Measurements from ENCODE around the gene TP73.

Gene TP73

DNA sequence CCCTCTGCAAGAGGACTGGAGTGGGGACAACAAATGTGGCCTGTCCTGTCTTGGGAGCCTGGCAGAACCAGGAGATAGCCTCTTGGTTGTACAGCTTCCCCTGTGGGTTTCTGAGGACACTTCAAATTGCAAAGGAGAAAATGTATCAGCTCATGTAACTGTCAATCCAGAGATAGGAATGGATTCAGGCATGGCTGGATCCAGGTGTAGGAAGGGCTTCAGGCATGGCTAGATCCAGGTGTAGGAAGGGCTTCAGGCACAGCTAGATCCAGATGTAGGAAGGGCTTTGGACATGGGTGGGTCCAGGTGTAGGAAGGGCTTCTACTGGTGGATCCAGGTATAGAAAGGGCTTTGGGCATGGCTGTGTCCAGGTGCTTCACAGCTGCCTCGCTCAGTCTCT lies 30.9 kb downstream of the TP73 start:
- TF ChIP-seq, protein P1, sequence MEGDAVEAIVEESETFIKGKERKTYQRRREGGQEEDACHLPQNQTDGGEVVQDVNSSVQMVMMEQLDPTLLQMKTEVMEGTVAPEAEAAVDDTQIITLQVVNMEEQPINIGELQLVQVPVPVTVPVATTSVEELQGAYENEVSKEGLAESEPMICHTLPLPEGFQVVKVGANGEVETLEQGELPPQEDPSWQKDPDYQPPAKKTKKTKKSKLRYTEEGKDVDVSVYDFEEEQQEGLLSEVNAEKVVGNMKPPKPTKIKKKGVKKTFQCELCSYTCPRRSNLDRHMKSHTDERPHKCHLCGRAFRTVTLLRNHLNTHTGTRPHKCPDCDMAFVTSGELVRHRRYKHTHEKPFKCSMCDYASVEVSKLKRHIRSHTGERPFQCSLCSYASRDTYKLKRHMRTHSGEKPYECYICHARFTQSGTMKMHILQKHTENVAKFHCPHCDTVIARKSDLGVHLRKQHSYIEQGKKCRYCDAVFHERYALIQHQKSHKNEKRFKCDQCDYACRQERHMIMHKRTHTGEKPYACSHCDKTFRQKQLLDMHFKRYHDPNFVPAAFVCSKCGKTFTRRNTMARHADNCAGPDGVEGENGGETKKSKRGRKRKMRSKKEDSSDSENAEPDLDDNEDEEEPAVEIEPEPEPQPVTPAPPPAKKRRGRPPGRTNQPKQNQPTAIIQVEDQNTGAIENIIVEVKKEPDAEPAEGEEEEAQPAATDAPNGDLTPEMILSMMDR (IDR thresholded peaks at IDR 0.05; ENCODE audit: insufficient read depth, low read length, poor library complexity, severe bottlenecking), result no peak

DNA sequence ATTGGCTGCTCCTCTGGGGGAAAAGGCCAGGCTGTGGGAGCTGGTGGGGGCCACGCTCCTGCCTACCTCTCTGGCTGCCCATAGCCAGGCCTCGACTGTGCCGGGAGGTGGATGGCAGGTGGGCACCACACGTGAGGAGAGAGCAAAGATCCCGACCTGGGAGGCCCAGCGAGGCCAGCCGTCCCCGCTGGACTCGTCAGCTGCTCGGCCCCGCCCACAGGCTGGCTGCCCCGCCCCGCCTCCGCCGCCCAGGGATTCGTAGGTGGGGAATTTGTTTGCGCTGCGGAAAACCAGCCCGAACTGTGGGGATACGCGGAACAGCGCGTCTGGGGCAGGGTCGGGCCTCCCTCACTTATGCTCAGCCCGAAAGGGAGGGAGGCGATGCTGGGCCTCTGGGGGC lies 31.7 kb downstream of the TP73 start:
- DNase-seq (ENCODE audit: extremely low read depth, insufficient read length), result no peak
- H3K27me3 ChIP-seq (replicated peaks; ENCODE audit: control insufficient read depth, insufficient read depth, low read length), result no peaks in the 10 kb centered on the region
- H3K4me3 ChIP-seq (replicated peaks; ENCODE audit: low read depth, low read length), result no peak overlapping the region
- H3K36me3 ChIP-seq (ENCODE audit: control insufficient read depth, insufficient read depth, low read length), result peaks cover 8% of the 10 kb centered on the region
- TF ChIP-seq, protein P1 (IDR thresholded peaks at IDR 0.05; ENCODE audit: insufficient read depth, low read length, poor library complexity, severe bottlenecking), result no peak

More for the DNA sequence above, 30.9 kb downstream of the TP73 start:
- no peak for DNase-seq (ENCODE audit: extremely low read depth, insufficient read length)
- H3K4me3 ChIP-seq (replicated peaks; ENCODE audit: low read depth, low read length), result no peak overlapping the region
- H3K27me3 ChIP-seq (replicated peaks; ENCODE audit: control insufficient read depth, insufficient read depth, low read length), result no peaks in the 10 kb centered on the region
- peaks cover 8% of the 10 kb centered on the region for H3K36me3 ChIP-seq (ENCODE audit: control insufficient read depth, insufficient read depth, low read length)

DNA sequence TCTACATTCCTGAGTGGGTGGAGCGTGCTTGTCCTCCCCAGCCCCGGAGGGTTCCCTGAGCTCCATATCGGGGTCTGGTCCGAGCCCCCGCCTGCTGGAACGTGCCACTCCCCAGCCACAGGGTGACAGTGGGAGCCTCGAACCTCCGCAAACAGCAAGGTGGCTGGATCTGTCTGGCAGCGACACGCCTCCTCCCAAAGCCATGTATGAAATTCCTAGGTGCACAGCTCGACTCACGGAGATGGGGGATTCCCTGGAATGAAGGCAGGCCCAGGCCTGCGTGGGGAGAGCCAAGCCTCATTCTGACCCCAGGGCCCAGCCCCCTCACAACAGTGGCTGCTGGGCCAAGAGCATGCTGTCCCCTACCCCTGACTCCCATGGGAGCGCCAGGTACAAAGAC lies 32.9 kb downstream of the TP73 start:
- TF ChIP-seq, protein P1 (IDR thresholded peaks at IDR 0.05; ENCODE audit: insufficient read depth, low read length, poor library complexity, severe bottlenecking), result no peak
- DNase-seq (ENCODE audit: extremely low read depth, insufficient read length), result no peak
- Histone ChIP-seq H3K36me3 (ENCODE audit: control insufficient read depth, insufficient read depth, low read length) (peaks cover 6% of the 10 kb centered on the region), H3K27me3 (replicated peaks; ENCODE audit: control insufficient read depth, insufficient read depth, low read length) (no peaks in the 10 kb centered on the region), H3K4me3 (replicated peaks; ENCODE audit: low read depth, low read length) (no peak overlapping the region)

DNA sequence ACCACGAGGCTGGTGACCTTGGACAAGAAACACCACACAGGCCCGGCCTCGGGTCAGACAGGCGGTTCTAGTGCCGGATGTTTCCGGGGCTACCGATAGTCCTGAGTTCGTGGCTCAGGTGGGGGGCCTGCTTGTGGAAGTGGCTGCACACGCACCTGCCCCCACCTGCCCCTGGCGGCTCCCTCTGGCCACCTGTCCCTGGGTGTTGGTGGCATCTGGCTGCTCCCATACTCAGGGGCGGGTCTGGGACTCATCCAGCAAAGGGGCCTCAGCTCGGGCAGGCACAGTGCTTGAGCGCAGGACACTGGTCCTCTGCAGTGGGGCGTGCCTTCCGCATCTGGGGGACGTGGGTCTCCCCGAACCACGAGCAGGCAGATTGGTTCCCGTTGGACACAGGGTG lies 33.6 kb downstream of the TP73 start:
- DNase-seq (ENCODE audit: extremely low read depth, insufficient read length), result no peak
- TF ChIP-seq, protein P1 (IDR thresholded peaks at IDR 0.05; ENCODE audit: insufficient read depth, low read length, poor library complexity, severe bottlenecking), result no peak
- no peaks in the 10 kb centered on the region for H3K27me3 ChIP-seq (replicated peaks; ENCODE audit: control insufficient read depth, insufficient read depth, low read length)
- H3K4me3 ChIP-seq (replicated peaks; ENCODE audit: low read depth, low read length), result no peak overlapping the region
- H3K36me3 ChIP-seq (ENCODE audit: control insufficient read depth, insufficient read depth, low read length), result peaks cover 6% of the 10 kb centered on the region

DNA sequence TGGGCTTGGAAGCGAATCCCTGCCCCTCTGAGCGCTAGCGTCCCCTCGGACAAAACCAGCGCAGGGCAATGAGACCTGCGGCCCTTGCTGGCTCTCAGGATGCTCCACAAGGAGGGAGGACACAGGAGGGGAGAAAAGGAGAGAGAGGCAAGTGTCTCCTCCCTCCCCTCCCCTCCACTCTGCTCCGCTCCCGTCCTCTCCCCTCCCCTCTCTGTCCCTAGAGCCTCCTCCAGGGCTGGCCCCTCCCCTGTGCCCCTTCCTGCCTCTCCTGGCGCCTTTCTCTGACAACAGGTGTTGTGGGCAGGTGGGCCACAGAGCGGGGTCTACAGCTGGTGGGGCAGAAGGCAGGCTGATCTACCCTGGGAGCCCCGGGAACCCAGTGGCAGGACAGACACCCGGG lies 35.2 kb downstream of the TP73 start:
- DNase-seq (ENCODE audit: extremely low read depth, insufficient read length), result no peak
- H3K4me3 ChIP-seq (replicated peaks; ENCODE audit: low read depth, low read length), result no peak overlapping the region
- H3K27me3 ChIP-seq (replicated peaks; ENCODE audit: control insufficient read depth, insufficient read depth, low read length), result no peaks in the 10 kb centered on the region
- TF ChIP-seq, protein P1 (IDR thresholded peaks at IDR 0.05; ENCODE audit: insufficient read depth, low read length, poor library complexity, severe bottlenecking), result no peak
- H3K36me3 ChIP-seq (ENCODE audit: control insufficient read depth, insufficient read depth, low read length), result peaks cover 6% of the 10 kb centered on the region
